Measurements from ENCODE around the gene CWF19L1. TPM values are rescaled to one million over a fixed set of nuclear protein-coding genes. Genes with fewer than 3 reads are reported as not detected.

The CWF19L1 gene
- total RNA-seq, 1 experiment from 2014 or later, result 38.0 TPM

DNA sequence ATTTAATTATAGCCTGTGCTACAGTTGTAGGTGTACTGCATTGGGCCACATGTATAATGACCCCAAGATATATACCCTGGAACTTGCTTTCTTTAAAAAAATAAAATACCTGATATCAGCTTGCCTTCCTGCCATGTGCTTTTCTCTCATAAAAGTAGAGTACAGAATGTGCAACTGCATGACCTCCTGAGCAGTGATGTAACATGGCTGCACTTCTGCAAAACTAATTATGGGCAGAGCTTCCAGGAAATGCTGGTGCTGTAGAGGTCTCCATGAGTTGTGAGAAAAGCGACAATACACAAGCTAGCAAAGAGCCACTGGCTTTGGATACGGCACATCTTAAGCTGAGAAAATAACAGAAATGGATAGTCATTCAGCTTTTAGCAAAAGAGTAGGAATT, 75.1 kb downstream of the CWF19L1 start:
- no peak overlapping the region for H3K18ac ChIP-seq (ENCODE audit: insufficient read length, low read depth, low read length)
- no peak overlapping the region for H3K4ac ChIP-seq (ENCODE audit: low read depth, low read length)
- no peaks in the 10 kb centered on the region for H3K9me3 ChIP-seq (ENCODE audit: control insufficient read depth, low read depth, low read length)
- H3K9ac ChIP-seq (ENCODE audit: extremely low read depth, insufficient read length, low read length), result no peak overlapping the region
- no peaks in the 10 kb centered on the region for H3K79me2 ChIP-seq (ENCODE audit: insufficient read depth, low read length)
- H2AFZ ChIP-seq (ENCODE audit: low read length), result no peak overlapping the region
- H3T11ph ChIP-seq (ENCODE audit: low read length), result no peak overlapping the region
- H3K27me3 ChIP-seq (ENCODE audit: insufficient read depth, low read length), result no peaks in the 10 kb centered on the region
- TF ChIP-seq, protein P1, sequence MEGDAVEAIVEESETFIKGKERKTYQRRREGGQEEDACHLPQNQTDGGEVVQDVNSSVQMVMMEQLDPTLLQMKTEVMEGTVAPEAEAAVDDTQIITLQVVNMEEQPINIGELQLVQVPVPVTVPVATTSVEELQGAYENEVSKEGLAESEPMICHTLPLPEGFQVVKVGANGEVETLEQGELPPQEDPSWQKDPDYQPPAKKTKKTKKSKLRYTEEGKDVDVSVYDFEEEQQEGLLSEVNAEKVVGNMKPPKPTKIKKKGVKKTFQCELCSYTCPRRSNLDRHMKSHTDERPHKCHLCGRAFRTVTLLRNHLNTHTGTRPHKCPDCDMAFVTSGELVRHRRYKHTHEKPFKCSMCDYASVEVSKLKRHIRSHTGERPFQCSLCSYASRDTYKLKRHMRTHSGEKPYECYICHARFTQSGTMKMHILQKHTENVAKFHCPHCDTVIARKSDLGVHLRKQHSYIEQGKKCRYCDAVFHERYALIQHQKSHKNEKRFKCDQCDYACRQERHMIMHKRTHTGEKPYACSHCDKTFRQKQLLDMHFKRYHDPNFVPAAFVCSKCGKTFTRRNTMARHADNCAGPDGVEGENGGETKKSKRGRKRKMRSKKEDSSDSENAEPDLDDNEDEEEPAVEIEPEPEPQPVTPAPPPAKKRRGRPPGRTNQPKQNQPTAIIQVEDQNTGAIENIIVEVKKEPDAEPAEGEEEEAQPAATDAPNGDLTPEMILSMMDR (conservative IDR thresholded peaks at IDR 0.05), result no peak
- no peaks in the 10 kb centered on the region for H3K27me3 Mint-ChIP-seq (ENCODE audit: low read depth)
- H3K23ac ChIP-seq (ENCODE audit: insufficient read length, low read depth, low read length), result no peak overlapping the region
- no peak overlapping the region for H2AK5ac ChIP-seq (ENCODE audit: insufficient read length, low read length)
- no peaks in the 10 kb centered on the region for H3K4me1 ChIP-seq (ENCODE audit: insufficient read depth, low read length)
- H2BK12ac ChIP-seq (ENCODE audit: insufficient read length, low read depth, low read length), result no peak overlapping the region
- H2BK20ac ChIP-seq (ENCODE audit: low read depth, low read length, poor library complexity, severe bottlenecking), result no peak overlapping the region
- no peaks in the 10 kb centered on the region for H3K9me3 Mint-ChIP-seq
- no peak overlapping the region for H3K27ac Mint-ChIP-seq
- H3K56ac ChIP-seq (ENCODE audit: insufficient read length, low read depth, low read length), result no peak overlapping the region
- H3K4me2 ChIP-seq (ENCODE audit: insufficient read depth, insufficient read length, low read length), result no peak overlapping the region
- H3K36me3 Mint-ChIP-seq (ENCODE audit: insufficient read depth in 1 of 3, low read depth in 3 of 3), result peaks cover 14 to 60% (median 39%) of the 10 kb centered on the region in 3 experiments
- H3K27ac ChIP-seq (ENCODE audit: insufficient read length, low read depth, low read length), result no peak overlapping the region
- no peak overlapping the region for H2BK120ac ChIP-seq (ENCODE audit: low read depth, low read length, poor library complexity, severe bottlenecking)
- no peak overlapping the region for H3K4me3 Mint-ChIP-seq
- H3K14ac ChIP-seq (ENCODE audit: insufficient read depth, low read length), result no peak overlapping the region
- H3K23me2 ChIP-seq (ENCODE audit: insufficient read length, low read depth, low read length, poor library complexity, severe bottlenecking), result no peaks in the 10 kb centered on the region
- H4K8ac ChIP-seq (replicated peaks; ENCODE audit: insufficient read length, low read depth, low read length), result no peak overlapping the region
- H4K91ac ChIP-seq (ENCODE audit: insufficient read length, low read depth, low read length), result no peak overlapping the region
- no peak overlapping the region for H2BK15ac ChIP-seq (ENCODE audit: low read depth, low read length)
- no peaks in the 10 kb centered on the region for H3K4me1 Mint-ChIP-seq
- no peak for DNase-seq
- H3K79me1 ChIP-seq (ENCODE audit: insufficient read depth, low read depth, low read length, poor library complexity, severe bottlenecking), result no peaks in the 10 kb centered on the region
- no peak overlapping the region for H4K5ac ChIP-seq (ENCODE audit: insufficient read length, low read depth, low read length)
- H2BK5ac ChIP-seq (ENCODE audit: insufficient read length, low read length), result no peak overlapping the region
- WGBS (ENCODE audit: extremely low coverage, insufficient read length, low lambda C conversion rate), result no CpG with 5 or more reads among the region's 2 CpGs
- no peaks in the 10 kb centered on the region for H4K20me1 ChIP-seq (ENCODE audit: control insufficient read depth, insufficient read depth, insufficient read length)
